ENCODE data around the gene SLC46A2.

DNA sequence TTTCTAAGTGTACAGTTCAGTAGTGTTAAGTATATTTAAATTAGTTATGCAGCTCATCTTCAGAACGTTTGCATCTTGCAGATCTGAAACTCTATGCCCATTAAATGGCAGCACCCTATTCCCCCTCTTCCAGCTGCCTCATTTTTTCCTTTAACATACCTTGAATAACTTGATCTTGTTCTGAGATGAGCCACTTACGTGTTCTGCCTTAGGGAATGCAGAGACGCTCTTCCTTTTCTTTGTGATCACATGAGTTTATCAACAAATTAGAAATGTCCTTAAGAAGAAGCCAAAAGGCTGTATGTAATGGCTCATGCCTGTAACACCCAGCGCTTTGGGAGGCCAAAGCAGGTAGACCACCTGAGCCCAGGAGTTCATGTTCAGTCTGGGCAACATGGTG lies 57.6 kb downstream of the SLC46A2 start:
- TF ChIP-seq, protein P1, sequence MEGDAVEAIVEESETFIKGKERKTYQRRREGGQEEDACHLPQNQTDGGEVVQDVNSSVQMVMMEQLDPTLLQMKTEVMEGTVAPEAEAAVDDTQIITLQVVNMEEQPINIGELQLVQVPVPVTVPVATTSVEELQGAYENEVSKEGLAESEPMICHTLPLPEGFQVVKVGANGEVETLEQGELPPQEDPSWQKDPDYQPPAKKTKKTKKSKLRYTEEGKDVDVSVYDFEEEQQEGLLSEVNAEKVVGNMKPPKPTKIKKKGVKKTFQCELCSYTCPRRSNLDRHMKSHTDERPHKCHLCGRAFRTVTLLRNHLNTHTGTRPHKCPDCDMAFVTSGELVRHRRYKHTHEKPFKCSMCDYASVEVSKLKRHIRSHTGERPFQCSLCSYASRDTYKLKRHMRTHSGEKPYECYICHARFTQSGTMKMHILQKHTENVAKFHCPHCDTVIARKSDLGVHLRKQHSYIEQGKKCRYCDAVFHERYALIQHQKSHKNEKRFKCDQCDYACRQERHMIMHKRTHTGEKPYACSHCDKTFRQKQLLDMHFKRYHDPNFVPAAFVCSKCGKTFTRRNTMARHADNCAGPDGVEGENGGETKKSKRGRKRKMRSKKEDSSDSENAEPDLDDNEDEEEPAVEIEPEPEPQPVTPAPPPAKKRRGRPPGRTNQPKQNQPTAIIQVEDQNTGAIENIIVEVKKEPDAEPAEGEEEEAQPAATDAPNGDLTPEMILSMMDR (IDR thresholded peaks at IDR 0.05): no peak
- no peak for TF ChIP-seq POLR2A (IDR thresholded peaks at IDR 0.05)
